Tibial nerve (tissue), 3 donors: ENCODE data around the gene CRTC1.

Experiments used
- CTCF ChIP-seq, 5 experiments: fragments of 200-600 bp in 3 of 5; fragments of 450-650 bp in 2 of 5; sonication (generic) in 3 of 5; IDR thresholded peaks; one replicate each; pipeline ENCODE4 v1.5.1; 2016 to 2019; ENCODE audit warnings: antibody characterized with exemption in 5 of 5, mild to moderate bottlenecking in 3 of 5, moderate library complexity in 2 of 5
- POLR2A ChIP-seq, 2 donors: fragments of 450-650 bp; IDR thresholded peaks; one replicate each; pipeline ENCODE4 v1.6.1; 2017; ENCODE audit warnings: antibody characterized with exemption in 2 of 2, mild to moderate bottlenecking in 2 of 2, moderate library complexity in 2 of 2

DNA sequence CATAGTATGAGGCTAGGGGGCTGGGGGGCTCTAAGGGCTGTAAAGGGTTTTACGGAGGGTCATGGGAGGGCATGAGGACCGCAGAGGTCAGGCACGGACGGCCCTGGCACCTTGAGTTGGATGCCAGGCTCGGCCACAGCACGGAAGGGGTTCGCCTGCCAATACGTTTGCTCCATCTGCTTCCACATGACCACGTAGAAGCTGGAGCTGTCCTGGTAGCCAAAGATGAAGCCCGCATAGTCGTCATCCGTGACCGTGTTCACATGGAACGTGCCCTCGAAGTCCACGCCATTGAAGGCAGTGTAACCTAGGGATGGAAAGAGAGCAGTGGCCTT lies 101.3 kb downstream of the CRTC1 start:
- TF ChIP-seq POLR2A (IDR thresholded peaks at IDR 0.05), result no peak
- no peak for TF ChIP-seq CTCF (IDR thresholded peaks at IDR 0.05)
